Heart right ventricle (tissue), 16 donors: Measurements from ENCODE around the gene CHD2. TPM values are rescaled to one million over a fixed set of nuclear protein-coding genes. Genes with fewer than 3 reads are reported as not detected.
A peak's percentile ranks its signal among the peaks of the same experiment; 100 is the strongest.

Experiments
- ATAC-seq, 8 donors: fragments of 200-7000 bp; cut with Tn5 transposase; one replicate each; pipeline ENCODE4 v1.9.1; 2020; ENCODE audit warnings: mild to moderate bottlenecking in 8 of 8, moderate library complexity in 8 of 8, moderate number of reproducible peaks in 1 of 8
- DNase-seq, 2 donors: peaks; one replicate each; pipeline ENCODE4 v3.0.0-alpha.2; 2020
- H3K27ac ChIP-seq, 10 donors: fragments of 200-600 bp; sonication (generic) in 2 of 10; one replicate each; pipeline versions ENCODE4 v1.5.0 to v1.8.0; 2020 to 2022; ENCODE audit warnings: mild to moderate bottlenecking in 3 of 10
- H3K27me3 ChIP-seq, 7 donors: fragments of 200-600 bp; one replicate each; pipeline ENCODE4 v1.8.0; 2021 to 2022; ENCODE audit warnings: mild to moderate bottlenecking in 2 of 7
- H3K36me3 ChIP-seq, 9 donors: fragments of 200-600 bp; sonication (generic) in 1 of 9; one replicate each; pipeline versions ENCODE4 v1.5.0 to v1.8.0; 2020 to 2022; ENCODE audit warnings: mild to moderate bottlenecking in 2 of 9
- H3K4me1 ChIP-seq, 9 donors: fragments of 200-600 bp; sonication (generic) in 1 of 9; one replicate each; pipeline versions ENCODE4 v1.5.0 to v1.8.0; 2020 to 2022; ENCODE audit warnings: mild to moderate bottlenecking in 4 of 9
- H3K4me3 ChIP-seq, 10 donors: fragments of 200-600 bp; sonication (generic) in 2 of 10; one replicate each; pipeline versions ENCODE4 v1.5.0 to v1.8.0; 2020 to 2022; ENCODE audit warnings: mild to moderate bottlenecking in 7 of 10, moderate library complexity in 2 of 10
- H3K9me3 ChIP-seq, 11 donors: fragments of 200-600 bp in 10 of 11; sonication (generic) in 2 of 11; one replicate each; pipeline versions ENCODE4 v1.5.0 to v1.8.0; 2013 to 2022; ENCODE audit warnings: mild to moderate bottlenecking in 2 of 11, control low read depth in 1 of 11, moderate library complexity in 1 of 11
- WGBS, 2 donors: extraction: QIAGEN DNeasy Blood & Tissue Kit; methylation state at CpG; one replicate each; pipeline ENCODE4 v1.1.7; 2013; ENCODE audit warnings: inconsistent platforms in 1 of 2; 5-methylcytosine and 5-hydroxymethylcytosine counted together
- intact Hi-C, 10 donors: fragments of 100-400 bp; cut with DNase I; formaldehyde crosslinking; loops; one replicate each; pipeline versions ENCODE4 v1.11.1 to v1.14.2; 2022
- polyA plus RNA-seq, 2 donors: library from polyadenylated mRNA; stranded (reverse); fragments of 200-250 nt; gene quantifications; one replicate each; pipeline ENCODE4 v1.2.3, GENCODE V29; 2013
- total RNA-seq, 10 donors: library from RNA; stranded (reverse); fragmentation: NEBNext Ultra II Directional in 3 of 10; extraction: Animal tissue kit (Norgen Biotek cat#: 25700) in 3 of 10; gene quantifications; one replicate each; pipeline versions ENCODE4 v1.2.1 to v1.2.4, GENCODE V29; 2021 to 2023
- TF ChIP-seq, protein P1 (sequence below), 9 donors: fragments of 200-600 bp; sonication (generic) in 2 of 9; IDR thresholded peaks; one replicate each; pipeline versions ENCODE4 v1.5.0 to v1.8.0; 2021 to 2022; ENCODE audit warnings: antibody characterized with exemption in 9 of 9, mild to moderate bottlenecking in 5 of 9, moderate library complexity in 1 of 9
- donor health status: Arrhythmogenic right ventricular cardiomyopathy.
- donor health status: ischemic (EF 13 %, LVEDD 7.1; RV severe dilation, severe dysfunction).
- donor health status: healthy with polysubstance abuse.
- donor health status: DM: no; HTN: yes; CAD: no.
- donor health status: DM: no; HTN: no; CAD: no.
- donor health status: ischemic (EF 25% LVEDD 6.9; RV normal size, moderate dysfunction).
- donor health status: ischemic (EF 25% LVEDD 5.7; RV mildly dilated, moderate dysfunction).
- donor health status: healthy.
- donor health status: DM: yes; HTN: yes; CAD: no.
- donor health status: Ischemic cardiomyopathy.
- donor health status: ischemic (EF 35%, LVEDD 5.7; RV mildly dilated, moderate dysfunction).
- donor health status: nonischemic (EF 11% LVEDD 7.7; RV severe dilation, severe dysfunction).
- donor health status: DM: yes; HTN: yes; CAD: no.
- donor health status: PGD.
- donor health status: ischemic (EF 29% LVEDD 5.4; RV normal size, mild dysfunction).
- donor health status: nonischemic (EF 23%, LVEDD 6.1; RV moderate dilation, normal function).

The CHD2 gene
- total and polyA plus RNA-seq, 12 donors: 12.2 to 74.0 (median 54.6) TPM

GRCh38 chr15:92903631-92903965, 3.5 kb downstream of the CHD2 start:
- WGBS, 2 donors: 3% methylated on average over 8 of the region's 8 CpGs

DNA sequence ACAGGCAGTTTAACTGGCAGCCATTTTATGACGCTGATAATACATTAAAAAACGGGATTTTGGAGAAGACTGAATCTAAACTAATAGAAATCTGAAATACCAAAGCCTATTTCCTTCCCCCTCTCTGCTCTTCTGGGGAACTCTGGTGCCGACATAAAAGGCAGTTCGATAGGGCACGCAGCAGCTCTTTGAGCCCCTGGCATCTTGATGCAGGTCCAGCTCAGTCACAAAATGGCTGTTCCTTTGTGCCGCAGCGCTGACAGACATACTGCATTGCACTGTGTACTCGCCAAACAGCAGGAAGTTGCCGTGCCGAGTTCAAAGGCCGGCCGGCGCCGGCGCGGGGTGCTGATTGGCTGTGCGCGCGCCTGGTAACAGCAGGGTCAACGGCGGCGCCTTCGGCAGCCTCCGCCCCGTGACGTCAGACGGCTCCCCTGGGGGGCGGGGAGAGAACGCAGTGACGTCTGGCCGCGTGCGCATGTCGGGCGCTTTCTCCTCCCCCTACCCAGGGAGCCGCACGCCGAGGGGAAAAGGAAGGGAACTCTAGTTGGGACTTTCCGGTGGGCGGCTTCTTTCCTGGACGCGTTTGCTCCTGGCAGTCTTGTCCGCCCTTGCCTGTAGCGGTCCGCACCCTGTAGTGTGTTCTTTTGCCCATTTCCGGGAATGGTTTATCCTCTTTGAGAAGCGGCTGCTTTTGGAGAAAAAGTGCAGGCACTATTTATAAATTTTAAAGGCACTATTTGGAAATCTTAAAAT, 4.0 kb downstream of the CHD2 start:
- Histone ChIP-seq H3K36me3 (peaks cover 0 to 19% (median 0%) of the 10 kb centered on the region in 9 donors), H3K27me3 (no peaks in the 10 kb centered on the region), H3K9me3 (peaks cover 0 to 4% (median 0%) of the 10 kb centered on the region in 11 donors), H3K4me1 (peaks cover 12 to 69% (median 60%) of the 10 kb centered on the region in 9 donors), H3K4me3 (peak overlapping the region; percentile 16 to 70 (median 60)), H3K27ac (peak overlapping the region; percentile 87 to 99 (median 95))
- DNase-seq (peak; percentile 98 to 99), ATAC-seq (peak; percentile 93 to 98 (median 95))
- TF ChIP-seq, protein P1, sequence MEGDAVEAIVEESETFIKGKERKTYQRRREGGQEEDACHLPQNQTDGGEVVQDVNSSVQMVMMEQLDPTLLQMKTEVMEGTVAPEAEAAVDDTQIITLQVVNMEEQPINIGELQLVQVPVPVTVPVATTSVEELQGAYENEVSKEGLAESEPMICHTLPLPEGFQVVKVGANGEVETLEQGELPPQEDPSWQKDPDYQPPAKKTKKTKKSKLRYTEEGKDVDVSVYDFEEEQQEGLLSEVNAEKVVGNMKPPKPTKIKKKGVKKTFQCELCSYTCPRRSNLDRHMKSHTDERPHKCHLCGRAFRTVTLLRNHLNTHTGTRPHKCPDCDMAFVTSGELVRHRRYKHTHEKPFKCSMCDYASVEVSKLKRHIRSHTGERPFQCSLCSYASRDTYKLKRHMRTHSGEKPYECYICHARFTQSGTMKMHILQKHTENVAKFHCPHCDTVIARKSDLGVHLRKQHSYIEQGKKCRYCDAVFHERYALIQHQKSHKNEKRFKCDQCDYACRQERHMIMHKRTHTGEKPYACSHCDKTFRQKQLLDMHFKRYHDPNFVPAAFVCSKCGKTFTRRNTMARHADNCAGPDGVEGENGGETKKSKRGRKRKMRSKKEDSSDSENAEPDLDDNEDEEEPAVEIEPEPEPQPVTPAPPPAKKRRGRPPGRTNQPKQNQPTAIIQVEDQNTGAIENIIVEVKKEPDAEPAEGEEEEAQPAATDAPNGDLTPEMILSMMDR (IDR thresholded peaks at IDR 0.05): no peak
- WGBS, 2 donors: 0% methylated on average over 47 of the region's 47 CpGs
- intact Hi-C loops: loop anchor here in 8 of 10 donors (1.0 to 5.0 kb wide), 7 partner anchors 19 to 97 kb away; no protein-coding TSS in a partner anchor

More at GRCh38 chr15:92903631-92903965, 3.5 kb downstream of the CHD2 start:
- peak overlapping the region; percentile 87 to 99 (median 95) for H3K27ac ChIP-seq
- TF ChIP-seq, protein P1 (IDR thresholded peaks at IDR 0.05): no peak
- no peaks in the 10 kb centered on the region for H3K27me3 ChIP-seq
- H3K36me3 ChIP-seq: peaks cover 0 to 25% (median 0%) of the 10 kb centered on the region in 9 donors
- H3K9me3 ChIP-seq: peaks cover 0 to 4% (median 0%) of the 10 kb centered on the region in 11 donors
- intact Hi-C loops: loop anchor here in 4 of 10 donors (2.0 to 5.0 kb wide), 3 partner anchors 19 to 96 kb away; no protein-coding TSS in a partner anchor
- H3K4me3 ChIP-seq: peak overlapping the region; percentile 12 to 70 (median 60)
- ATAC-seq: no peak
- DNase-seq: no peak
- peaks cover 11 to 69% (median 60%) of the 10 kb centered on the region in 9 donors for H3K4me1 ChIP-seq

- peaks cover 16 to 69% (median 64%) of the 10 kb centered on the region in 9 donors for H3K4me1 ChIP-seq
- no peaks in the 10 kb centered on the region for H3K27me3 ChIP-seq
- intact Hi-C loops: loop anchor here in 8 of 10 donors (1.0 to 5.0 kb wide), 6 partner anchors 22 to 98 kb away; no protein-coding TSS in a partner anchor
- H3K36me3 ChIP-seq: peaks cover 0 to 22% (median 0%) of the 10 kb centered on the region in 9 donors
- peak overlapping the region; percentile 61 to 99 (median 95) for H3K27ac ChIP-seq
- H3K9me3 ChIP-seq: no peaks in the 10 kb centered on the region
- ATAC-seq (no peak), DNase-seq (no peak)
- WGBS, 2 donors: 2 to 4% methylated on average over 16 of the region's 16 CpGs
- TF ChIP-seq, protein P1 (IDR thresholded peaks at IDR 0.05): no peak
- peak overlapping the region; percentile 16 to 70 (median 60) for H3K4me3 ChIP-seq
Observed at GRCh38 chr15:92904722-92905571, 4.8 kb downstream of the CHD2 start.

DNA sequence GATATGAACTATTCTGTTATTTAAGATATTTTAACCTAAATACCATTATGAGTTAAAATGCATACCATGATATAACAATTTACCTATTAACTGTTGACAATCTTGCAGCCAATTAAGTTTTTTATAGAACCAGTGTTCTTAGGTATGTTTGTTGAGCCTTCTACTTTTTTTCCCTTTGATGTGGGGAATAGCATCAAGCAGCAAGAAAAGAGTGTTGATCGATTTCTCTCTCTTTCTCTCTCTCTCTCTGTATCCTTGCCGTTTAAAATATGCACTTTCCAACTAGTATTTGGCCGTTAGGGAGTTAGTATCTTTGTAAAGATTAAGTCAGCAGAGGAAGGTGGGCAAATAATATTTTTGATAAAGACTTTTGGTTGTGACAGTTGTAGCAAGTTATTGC, 5.9 kb downstream of the CHD2 start:
- peak overlapping the region; percentile 61 to 99 (median 95) for H3K27ac ChIP-seq
- 9 to 13% methylated on average over 3 of the region's 3 CpGs for WGBS, 2 donors
- intact Hi-C loops: no loop called here
- no peak for DNase-seq
- H3K27me3 ChIP-seq: no peaks in the 10 kb centered on the region
- peak overlapping the region in 7 of 10 donors; percentile 31 to 70 (median 63) for H3K4me3 ChIP-seq
- H3K4me1 ChIP-seq: peaks cover 21 to 78% (median 74%) of the 10 kb centered on the region in 9 donors
- ATAC-seq: no peak
- no peaks in the 10 kb centered on the region for H3K9me3 ChIP-seq
- H3K36me3 ChIP-seq: peaks cover 0 to 31% (median 0%) of the 10 kb centered on the region in 9 donors
- TF ChIP-seq, protein P1 (IDR thresholded peaks at IDR 0.05): no peak
